Upper lobe of right lung (tissue), 1 donor: ENCODE results near the gene CEACAM18. TPM values are rescaled to one million over a fixed set of nuclear protein-coding genes. Genes with fewer than 3 reads are reported as not detected.
"Not testable (repeated sequence)": the region's sequence is repeated elsewhere in the genome, so short reads cannot be mapped to it uniquely, and the experiment has no call there.

Experiments used
- ATAC-seq: fragments of 200-7000 bp; cut with Tn5 transposase; one replicate; pipeline ENCODE4 v1.9.1; 2020; ENCODE audit warnings: mild to moderate bottlenecking, moderate library complexity
- DNase-seq: peaks from one replicate; pipeline ENCODE4 v3.0.0-alpha.2; 2020
- H3K27ac ChIP-seq: fragments of 200-600 bp; one replicate; pipeline ENCODE4 v1.8.0; 2022
- H3K27me3 ChIP-seq: fragments of 200-600 bp; one replicate; pipeline ENCODE4 v1.8.0; 2022; ENCODE audit warnings: mild to moderate bottlenecking
- H3K36me3 ChIP-seq: fragments of 200-600 bp; one replicate; pipeline ENCODE4 v1.8.0; 2022
- H3K4me1 ChIP-seq: fragments of 200-600 bp; one replicate; pipeline ENCODE4 v1.8.0; 2022
- H3K4me3 ChIP-seq: fragments of 200-600 bp; one replicate; pipeline ENCODE4 v1.8.0; 2022; ENCODE audit warnings: mild to moderate bottlenecking
- H3K9me3 ChIP-seq: fragments of 200-600 bp; one replicate; pipeline ENCODE4 v1.8.0; 2022
- CTCF ChIP-seq: fragments of 200-600 bp; IDR thresholded peaks from one replicate; pipeline ENCODE4 v1.8.0; 2022; ENCODE audit warnings: antibody characterized with exemption
- intact Hi-C: fragments of 100-400 bp; cut with DNase I; formaldehyde crosslinking; loops from one replicate; pipeline ENCODE4 v1.11.0; 2022
- total RNA-seq: library from RNA; stranded (reverse); fragmentation: NEBNext Ultra II Directional; extraction: Animal tissue kit (Norgen Biotek cat#: 25700); gene quantifications from one replicate; pipeline ENCODE4 v1.2.1, GENCODE V29; 2021
- donor health status: DM: no; HTN: yes; CAD: no; lungs with severe emphysema.

CEACAM18 gene
- total RNA-seq, 1 donor from 2014 or later = not detected

- Histone ChIP-seq H3K27ac (no peak overlapping the region), H3K4me3 (no peak overlapping the region), H3K36me3 (no peaks in the 10 kb centered on the region), H3K4me1 (no peaks in the 10 kb centered on the region), H3K27me3 (peaks cover 4% of the 10 kb centered on the region), H3K9me3 (no peaks in the 10 kb centered on the region)
- ATAC-seq (no peak), DNase-seq (no peak)
- TF ChIP-seq CTCF = no peak
- intact Hi-C loops = no loop called here
Observed at GRCh38 chr19:51490676-51491075, 12.3 kb downstream of the CEACAM18 start.

DNA sequence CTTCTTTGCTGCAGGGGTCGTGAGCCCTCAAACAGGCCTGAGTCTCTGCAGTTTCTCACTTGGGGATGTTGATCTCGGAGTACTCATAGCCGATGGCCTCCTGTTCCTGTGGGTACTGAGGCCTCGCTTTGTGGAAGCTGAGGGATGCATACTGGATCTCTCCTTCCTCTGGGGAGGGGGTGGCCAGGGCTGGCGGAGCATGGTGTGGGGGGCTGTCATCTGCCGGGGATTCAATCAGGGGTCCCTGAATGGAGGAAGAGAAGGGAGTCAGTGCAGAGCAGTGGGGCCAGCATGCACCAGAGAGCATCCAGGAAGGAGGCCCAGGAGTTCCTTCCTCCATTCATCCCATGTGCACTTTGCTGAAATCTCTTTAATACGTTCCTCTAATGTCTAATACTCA, 13.2 kb downstream of the CEACAM18 start:
- intact Hi-C loops = no loop called here
- Histone ChIP-seq H3K4me3 (no peak overlapping the region), H3K27ac (no peak overlapping the region), H3K4me1 (no peaks in the 10 kb centered on the region), H3K36me3 (no peaks in the 10 kb centered on the region), H3K27me3 (peaks cover 4% of the 10 kb centered on the region), H3K9me3 (no peaks in the 10 kb centered on the region)
- DNase-seq (no peak), ATAC-seq (no peak)
- TF ChIP-seq CTCF = no peak

- no peaks in the 10 kb centered on the region for H3K27me3 ChIP-seq
- H3K9me3 ChIP-seq = no peaks in the 10 kb centered on the region
- DNase-seq = no peak
- peak; percentile 78 for ATAC-seq
- H3K4me3 ChIP-seq = no peak overlapping the region
- H3K4me1 ChIP-seq = no peaks in the 10 kb centered on the region
- TF ChIP-seq CTCF = no peak
- no peak overlapping the region for H3K27ac ChIP-seq
- intact Hi-C loops = no loop called here
- H3K36me3 ChIP-seq = no peaks in the 10 kb centered on the region
Observed at GRCh38 chr19:51493776-51494175, 15.4 kb downstream of the CEACAM18 start.

DNA sequence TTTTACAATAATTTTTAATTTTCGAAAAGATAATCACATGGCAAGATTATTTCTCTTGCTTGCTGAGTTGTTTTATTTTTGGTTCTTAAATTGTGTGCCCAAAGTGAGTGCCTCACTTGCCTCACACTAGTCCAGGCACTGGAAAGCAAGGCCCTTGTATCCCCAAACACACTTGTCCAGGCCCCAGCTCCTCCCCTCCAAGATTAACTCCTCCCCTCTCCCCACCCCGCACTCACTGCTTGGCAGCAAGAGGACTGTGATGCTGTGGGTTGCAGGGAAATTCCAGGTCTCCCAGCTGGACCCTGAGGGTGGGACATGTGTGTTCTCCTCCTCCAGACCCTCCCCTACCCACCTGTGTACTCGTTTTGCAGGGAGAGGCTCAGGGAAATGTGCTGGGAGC, 19.3 kb downstream of the CEACAM18 start:
- TF ChIP-seq CTCF = no peak
- Histone ChIP-seq H3K9me3 (no peaks in the 10 kb centered on the region), H3K27ac (no peak overlapping the region), H3K27me3 (no peaks in the 10 kb centered on the region), H3K4me1 (no peaks in the 10 kb centered on the region), H3K4me3 (no peak overlapping the region), H3K36me3 (no peaks in the 10 kb centered on the region)
- no peak for DNase-seq
- no peak for ATAC-seq
- intact Hi-C loops = no loop called here

GRCh38 chr19:51500931-51501330, 22.6 kb downstream of the CEACAM18 start:
- H3K4me3 ChIP-seq, H3K27ac ChIP-seq, H3K4me1 ChIP-seq, H3K36me3 ChIP-seq, H3K9me3 ChIP-seq, H3K27me3 ChIP-seq, ATAC-seq, DNase-seq, intact Hi-C loops: not testable (repeated sequence)

- Histone ChIP-seq H3K27ac (no peak within 1 kb of the TSS), H3K4me1 (no peaks in the 10 kb centered on the region), H3K9me3 (peaks cover 3% of the 10 kb centered on the region), H3K36me3 (no peaks in the 10 kb centered on the region), H3K4me3 (no peak within 1 kb of the TSS), H3K27me3 (no peaks in the 10 kb centered on the region)
- DNase-seq (no peak), ATAC-seq (peak; percentile 78)
- intact Hi-C loops = no loop called here
- no peak for TF ChIP-seq CTCF
Observed at GRCh38 chr19:51501594-51502263, 23.4 kb downstream of the CEACAM18 start, which contains the start of gene SIGLEC12. Gene SIGLEC12, minus strand, starts transcription at chr19:51501800. Its CDS starts 67 bp downstream, at chr19:51501733.
